Measurements from ENCODE around the gene AFAP1L1.

GRCh38 chr5:149303210-149303609 lies 31.6 kb downstream of the AFAP1L1 start:
- TF ChIP-seq CTCF (IDR thresholded peaks at IDR 0.05; ENCODE audit: low read length) (no peak), EZH2phosphoT487 (IDR thresholded peaks at IDR 0.05; ENCODE audit: low read length) (no peak)
